Pancreas (tissue), 10 donors: ENCODE data around the gene SEC11A. TPM values are rescaled to one million over a fixed set of nuclear protein-coding genes. Genes with fewer than 3 reads are reported as not detected.

ENCODE experiments used
- ATAC-seq, 4 donors: fragments of 200-7000 bp; cut with Tn5 transposase; one replicate each; pipeline versions ENCODE4 v1.8.0 to v1.9.1; 2020; ENCODE audit warnings: mild to moderate bottlenecking in 4 of 4, moderate library complexity in 4 of 4
- DNase-seq, 6 donors: peaks; one replicate each; pipeline ENCODE4 v3.0.0-alpha.2; 2020
- FAIRE-seq: peaks from 2 replicates; lab custom pipeline; 2012; peaks lifted over from hg19 to GRCh38; lab: Jason Lieb, UNC
- H3K27ac ChIP-seq, 4 donors: fragments of 200-600 bp; sonication (generic); 1 replicate in 3 of 4; 2 replicates in 1 of 4; pipeline versions ENCODE4 v1.5.0 to v1.8.0; 2020
- H3K27me3 ChIP-seq, 4 donors: fragments of 200-600 bp; one replicate each; pipeline ENCODE4 v1.8.0; 2021
- H3K36me3 ChIP-seq, 3 donors: fragments of 200-600 bp; sonication (generic) in 1 of 3; one replicate each; pipeline versions ENCODE4 v1.5.0 to v1.8.0; 2020 to 2021
- H3K4me1 ChIP-seq, 3 donors: fragments of 200-600 bp; one replicate each; pipeline ENCODE4 v1.8.0; 2021
- H3K4me3 ChIP-seq, 4 donors: fragments of 200-600 bp; sonication (generic) in 2 of 4; one replicate each; pipeline versions ENCODE4 v1.5.0 to v1.8.0; 2020 to 2021
- H3K9me3 ChIP-seq, 4 donors: fragments of 200-600 bp; one replicate each; pipeline ENCODE4 v1.8.0; 2021
- CTCF ChIP-seq, 4 donors: fragments of 200-600 bp; sonication (generic) in 3 of 4; IDR thresholded peaks; one replicate each; pipeline versions ENCODE4 v1.5.0 to v1.8.0; 2021; ENCODE audit warnings: antibody characterized with exemption in 4 of 4
- WGBS, 2 donors: extraction: QIAGEN DNeasy Blood & Tissue Kit; methylation state at CpG; one replicate each; pipeline ENCODE4 v1.1.7; 2013; 5-methylcytosine and 5-hydroxymethylcytosine counted together
- intact Hi-C, 3 donors: fragments of 100-400 bp; cut with DNase I; formaldehyde crosslinking; loops; one replicate each; pipeline versions ENCODE4 v1.11.1 to v1.14.2; 2022
- polyA plus RNA-seq, 2 donors: library from polyadenylated mRNA; stranded (reverse); fragments of 200-250 nt; gene quantifications; one replicate each; pipeline ENCODE4 v1.2.3, GENCODE V29; 2013
- total RNA-seq, 6 donors: library from RNA; stranded (reverse); fragmentation: NEBNext Ultra II Directional in 4 of 6; extraction: Animal tissue kit (Norgen Biotek cat#: 25700) in 4 of 6; gene quantifications; one replicate each; pipeline versions ENCODE4 v1.2.1 to v1.2.4, GENCODE V29; 2021 to 2023
- donor health status: healthy with polysubstance abuse.
- donor health status: DM: no; HTN: no; CAD: no; lungs with moderate emphysema.
- donor health status: DM: no; HTN: no; CAD: no.
- donor health status: control.
- donor health status: control.
- donor health status: Bipolar disorder and iron deficiency.
- donor health status: DM: yes; HTN: yes; CAD: no.
- donor health status: DM: no; HTN: no; CAD: no.
- donor health status: DM: no; HTN: no; CAD: no.
- donor health status: DM: yes; HTN: yes; CAD: no.

SEC11A gene
- total and polyA plus RNA-seq, 8 donors, result 43.7 to 98.7 (median 69.5) TPM

GRCh38 chr15:84750583-84751092 is 34.7 kb upstream of the SEC11A start:
- Histone ChIP-seq H3K36me3 (no peaks in the 10 kb centered on the region), H3K27me3 (no peaks in the 10 kb centered on the region), H3K4me3 (peak overlapping the region in 1 of 4 donors; percentile 90), H3K27ac (peak overlapping the region in 2 of 4 donors; percentile 99 to 100), H3K4me1 (peaks cover 35 to 49% (median 47%) of the 10 kb centered on the region in 3 donors), H3K9me3 (no peaks in the 10 kb centered on the region)
- TF ChIP-seq CTCF (IDR thresholded peaks at IDR 0.05), result no peak
- ATAC-seq, result no peak
- intact Hi-C loops, result no loop called here
- 20 to 23% methylated on average over 2 of the region's 2 CpGs for WGBS, 2 donors
- no peak for DNase-seq
- FAIRE-seq, result no peak

GRCh38 chr15:84749111-84749991 is 33.4 kb upstream of the SEC11A start:
- Histone ChIP-seq H3K27me3 (no peaks in the 10 kb centered on the region), H3K4me1 (peaks cover 34 to 47% (median 44%) of the 10 kb centered on the region in 3 donors), H3K4me3 (peak overlapping the region; percentile 64 to 94 (median 85)), H3K36me3 (no peaks in the 10 kb centered on the region), H3K9me3 (no peaks in the 10 kb centered on the region), H3K27ac (peak overlapping the region; percentile 79 to 100 (median 98))
- peak; percentile 46 to 67 (median 58) for DNase-seq
- 3 to 4% methylated on average over 15 of the region's 15 CpGs for WGBS, 2 donors
- FAIRE-seq, result no peak
- TF ChIP-seq CTCF (IDR thresholded peaks at IDR 0.05), result no peak
- ATAC-seq, result peak in 3 of 4 donors; percentile 11 to 23 (median 16)
- intact Hi-C loops, result no loop called here

GRCh38 chr15:84748274-84749110 is 32.6 kb upstream of the SEC11A start, which contains the start of gene ZNF592:
Gene ZNF592, plus strand, starts transcription at chr15:84748592. Its CDS starts 34,084 bp downstream, at chr15:84782676.
- no peaks in the 10 kb centered on the region for H3K27me3 ChIP-seq
- ATAC-seq (peak; percentile 71 to 80 (median 76)), DNase-seq (peak; percentile 85 to 96 (median 90)), FAIRE-seq (no peak)
- peak within 1 kb of the TSS; percentile 64 to 94 (median 85) for H3K4me3 ChIP-seq
- peaks cover 28 to 41% (median 37%) of the 10 kb centered on the region in 3 donors for H3K4me1 ChIP-seq
- intact Hi-C loops, result no loop called here
- no peak for TF ChIP-seq CTCF (IDR thresholded peaks at IDR 0.05)
- peak within 1 kb of the TSS; percentile 96 to 100 (median 99) for H3K27ac ChIP-seq
- WGBS, 2 donors, result 1% methylated on average over 80 to 126 of the region's 127 CpGs
- H3K9me3 ChIP-seq, result no peaks in the 10 kb centered on the region
- no peaks in the 10 kb centered on the region for H3K36me3 ChIP-seq

- WGBS, 2 donors, result 1% methylated on average over 35 to 46 of the region's 46 CpGs
- peak; percentile 62 to 76 (median 70) for ATAC-seq
- Histone ChIP-seq H3K27ac (peak overlapping the region; percentile 96 to 100 (median 99)), H3K4me3 (peak overlapping the region; percentile 55 to 94 (median 76)), H3K4me1 (peaks cover 23 to 33% (median 31%) of the 10 kb centered on the region in 3 donors), H3K9me3 (no peaks in the 10 kb centered on the region), H3K27me3 (no peaks in the 10 kb centered on the region), H3K36me3 (no peaks in the 10 kb centered on the region)
- intact Hi-C loops, result no loop called here
- FAIRE-seq, result no peak
- peak; percentile 75 to 92 (median 82) for DNase-seq
- no peak for TF ChIP-seq CTCF (IDR thresholded peaks at IDR 0.05)
These were observed 31.7 kb upstream of the SEC11A start for GRCh38 chr15:84747416-84748273.
